HG02610 (cell line): ENCODE data around the gene DAGLA.

ENCODE experiments used
- ATAC-seq: cut with Tn5 transposase; IDR thresholded peaks from one replicate; pipeline ENCODE4 v1.9.1; 2021; ENCODE audit warnings: mild to moderate bottlenecking, moderate library complexity; ENCODE audit not compliant: unreplicated experiment

DAGLA gene

DNA sequence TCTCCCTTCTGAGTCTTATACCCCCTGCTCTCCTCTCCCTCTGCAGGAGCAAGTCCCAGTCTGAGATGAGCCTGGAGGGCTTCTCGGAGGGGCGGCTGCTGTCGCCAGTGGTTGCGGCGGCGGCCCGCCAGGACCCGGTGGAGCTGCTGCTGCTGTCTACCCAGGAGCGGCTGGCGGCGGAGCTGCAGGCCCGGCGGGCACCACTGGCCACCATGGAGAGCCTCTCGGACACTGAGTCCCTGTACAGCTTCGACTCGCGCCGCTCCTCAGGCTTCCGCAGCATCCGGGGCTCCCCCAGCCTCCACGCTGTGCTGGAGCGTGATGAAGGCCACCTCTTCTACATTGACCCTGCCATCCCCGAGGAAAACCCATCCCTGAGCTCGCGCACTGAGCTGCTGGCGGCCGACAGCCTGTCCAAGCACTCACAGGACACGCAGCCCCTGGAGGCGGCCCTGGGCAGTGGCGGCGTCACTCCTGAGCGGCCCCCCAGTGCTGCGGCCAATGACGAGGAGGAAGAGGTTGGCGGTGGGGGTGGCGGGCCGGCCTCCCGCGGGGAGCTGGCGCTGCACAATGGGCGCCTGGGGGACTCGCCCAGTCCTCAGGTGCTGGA lies 63.4 kb downstream of the DAGLA start:
- ATAC-seq = no peak

DNA sequence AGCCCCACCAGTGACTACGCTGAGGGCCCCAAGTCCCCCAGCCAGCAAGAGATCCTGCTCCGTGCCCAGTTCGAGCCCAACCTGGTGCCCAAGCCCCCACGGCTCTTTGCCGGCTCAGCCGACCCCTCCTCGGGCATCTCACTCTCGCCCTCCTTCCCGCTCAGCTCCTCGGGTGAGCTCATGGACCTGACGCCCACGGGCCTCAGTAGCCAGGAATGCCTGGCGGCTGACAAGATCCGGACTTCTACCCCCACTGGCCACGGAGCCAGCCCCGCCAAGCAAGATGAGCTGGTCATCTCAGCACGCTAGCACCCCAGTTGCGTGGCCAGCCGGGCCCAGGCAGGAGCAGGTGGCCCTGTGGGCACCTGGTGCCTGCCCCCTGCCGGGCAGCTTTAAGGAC lies 64.0 kb downstream of the DAGLA start:
- no peak for ATAC-seq

DNA sequence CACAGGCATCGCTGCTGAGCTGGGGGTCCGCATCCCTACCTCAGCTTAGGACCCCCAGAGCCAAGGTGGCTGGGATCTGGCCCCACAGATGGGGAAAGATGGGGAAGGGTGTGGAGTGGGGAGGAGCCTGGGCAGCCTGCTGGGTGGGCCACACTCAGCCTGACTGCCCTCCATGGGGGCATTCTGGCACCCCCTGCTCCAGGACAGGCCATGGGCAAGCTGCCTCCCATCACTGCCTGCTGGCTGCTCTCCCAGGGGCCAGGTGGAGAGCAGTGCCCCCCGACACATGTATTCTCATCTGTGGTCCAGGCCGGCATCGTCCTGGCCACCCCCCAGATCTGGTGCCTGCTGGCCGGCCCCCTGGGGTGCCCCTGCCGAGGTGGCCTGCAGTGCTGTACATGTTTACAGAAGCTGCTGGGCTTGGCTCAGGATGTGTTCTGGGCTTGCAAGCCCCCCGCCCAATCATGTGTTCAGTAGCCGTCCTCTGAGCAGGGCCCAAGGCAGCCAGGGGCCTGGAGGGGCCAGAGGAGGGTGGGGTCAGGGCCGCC lies 64.5 kb downstream of the DAGLA start:
- no peak for ATAC-seq

DNA sequence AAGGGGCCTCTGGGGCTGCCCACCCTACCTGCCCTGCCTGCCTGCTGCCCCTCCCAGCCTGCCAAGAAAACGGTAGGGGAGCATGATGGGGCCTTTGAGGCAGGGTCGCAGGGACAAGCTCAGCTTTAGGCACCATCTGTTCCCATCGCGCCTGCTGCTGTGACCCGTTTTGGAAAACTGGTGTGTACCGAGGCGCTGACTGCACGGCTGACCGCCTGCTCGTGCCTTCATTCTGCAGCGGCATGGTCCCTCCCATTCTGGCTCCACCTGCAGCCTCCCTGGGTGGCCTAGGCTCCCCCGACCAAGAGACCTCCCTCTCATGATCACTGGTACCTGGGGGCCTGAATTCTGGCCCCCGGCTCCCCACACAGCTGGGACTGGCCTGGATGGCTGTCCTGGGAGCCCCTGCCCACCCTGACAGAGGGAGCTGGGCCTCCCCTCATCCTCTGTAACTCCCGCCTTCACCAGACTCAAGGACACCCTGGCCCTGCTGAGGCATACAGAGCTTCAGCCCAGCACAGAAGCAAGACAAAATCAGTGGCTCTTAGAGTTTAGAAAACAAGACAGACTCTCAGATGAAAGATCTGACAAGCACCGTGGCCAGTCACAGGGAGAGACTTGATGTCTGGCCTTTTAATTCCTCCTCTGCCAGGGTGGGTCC lies 65.7 kb downstream of the DAGLA start:
- ATAC-seq = no peak

DNA sequence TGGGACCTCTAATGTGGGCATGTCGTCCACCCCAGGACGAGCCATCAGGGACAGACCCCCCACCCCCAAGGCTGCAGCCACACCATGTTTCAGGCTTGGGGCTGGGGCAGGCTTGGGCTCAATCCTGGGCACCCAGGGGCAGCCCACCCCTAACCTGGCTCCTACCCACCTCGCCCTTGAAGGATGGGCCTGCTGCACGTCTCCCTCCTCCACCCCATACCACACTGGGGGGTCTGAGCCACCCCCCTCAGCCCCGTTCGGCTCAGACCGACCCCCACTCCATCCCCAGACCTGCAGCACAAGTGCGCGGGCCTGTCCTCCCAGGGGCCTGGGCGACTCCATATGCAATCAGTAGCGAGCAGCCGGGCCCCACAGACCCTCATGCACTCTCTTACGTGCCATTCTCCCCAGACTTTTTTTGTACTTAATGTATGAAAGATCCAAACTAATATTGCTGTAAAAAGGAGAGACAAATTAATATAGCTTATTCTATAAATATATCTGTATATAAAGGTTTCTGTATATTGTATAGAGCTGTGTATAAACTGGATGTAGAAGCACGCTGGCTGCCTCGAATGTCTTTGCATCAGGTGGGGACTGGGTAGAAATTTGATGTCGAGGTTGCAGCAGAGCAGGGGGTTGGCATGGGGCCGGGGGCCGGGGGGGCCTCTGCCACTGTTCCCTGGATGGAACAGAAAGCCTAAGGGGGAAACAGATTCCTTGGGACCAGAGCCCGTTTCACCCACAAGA lies 66.4 kb downstream of the DAGLA start:
- no peak for ATAC-seq

DNA sequence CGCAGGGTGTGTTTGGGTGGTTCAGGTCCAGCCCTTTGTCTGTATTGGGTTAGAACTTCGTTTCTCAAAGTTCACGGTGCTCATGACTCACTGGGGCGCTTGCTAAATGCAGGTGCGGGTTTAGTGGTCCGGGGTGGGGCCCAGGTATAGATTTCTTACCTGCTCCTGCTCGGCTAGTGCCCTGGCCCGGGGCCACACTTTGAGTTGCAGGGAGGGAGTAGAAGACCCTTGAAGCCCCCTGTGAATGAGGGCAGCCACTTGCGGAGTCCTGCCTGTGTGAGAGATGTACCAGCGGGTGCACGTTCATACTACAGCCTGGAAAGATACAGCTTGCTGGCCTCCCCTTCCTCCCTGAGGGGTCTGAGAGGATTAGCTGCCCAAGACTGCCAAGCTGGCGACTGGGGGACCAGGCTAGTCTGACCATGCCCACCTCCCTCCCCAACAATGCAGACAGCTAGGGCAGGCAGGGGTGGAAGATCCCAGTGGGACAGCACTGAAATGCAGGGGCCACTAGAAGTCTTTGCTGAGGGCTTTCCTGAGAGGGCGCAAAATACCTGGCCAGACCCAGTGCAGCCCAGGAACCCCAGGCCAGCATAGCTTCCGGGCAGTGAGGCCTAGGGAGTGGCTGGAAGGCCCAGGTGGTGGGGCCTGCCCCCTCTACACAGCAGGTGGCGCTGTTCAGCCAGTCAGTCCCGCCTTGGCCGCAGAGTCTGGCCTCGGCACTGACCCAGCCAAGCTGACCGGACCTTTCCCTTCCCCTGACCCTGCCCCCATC lies 67.2 kb downstream of the DAGLA start:
- ATAC-seq = no peak

DNA sequence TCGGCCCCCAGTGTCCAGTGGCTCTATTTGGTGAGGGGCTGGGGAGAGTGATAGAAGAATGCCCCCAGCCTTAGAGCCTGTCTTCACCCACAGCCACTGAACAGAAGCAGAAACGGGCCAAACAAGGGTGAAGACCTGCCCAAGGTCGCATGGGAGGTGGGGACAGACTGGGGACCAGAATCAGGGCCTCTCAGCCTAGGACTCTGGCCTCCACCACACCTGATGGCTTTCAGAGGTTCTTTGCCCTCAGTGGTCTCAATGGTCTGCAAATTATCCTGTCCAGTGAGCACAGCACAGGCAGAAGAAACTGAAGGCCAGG lies 67.7 kb downstream of the DAGLA start:
- ATAC-seq = no peak

DNA sequence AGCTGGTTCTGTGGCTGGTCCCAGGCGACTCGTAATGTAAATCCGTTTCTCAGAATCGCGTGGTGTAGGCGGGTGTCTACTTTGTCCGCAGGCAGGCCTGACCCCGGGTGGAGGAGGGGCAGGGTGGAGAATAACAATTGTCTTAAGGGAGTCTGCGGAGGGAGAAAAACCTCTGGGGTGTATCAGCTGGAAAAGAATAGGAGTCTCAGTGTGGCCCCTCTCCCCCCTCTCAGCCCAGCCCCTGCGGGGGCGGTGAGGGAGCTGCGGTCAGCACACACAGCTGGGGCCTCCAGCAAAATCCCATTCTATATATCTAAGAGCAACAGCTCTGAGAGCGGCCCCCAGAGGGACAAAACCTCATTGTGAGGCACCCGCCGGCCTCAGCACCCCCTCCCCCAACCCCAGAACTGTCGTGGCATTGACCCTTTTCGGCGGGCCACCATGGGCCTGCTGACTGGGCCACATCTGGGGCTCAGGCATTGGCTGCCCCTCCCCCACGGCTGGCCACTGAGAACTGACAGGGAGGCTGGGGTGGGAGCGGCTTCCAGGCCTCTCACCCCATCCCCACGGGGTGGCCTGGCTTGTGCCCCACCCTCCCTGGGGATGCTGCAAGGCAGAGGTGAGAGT lies 69.5 kb downstream of the DAGLA start:
- no peak for ATAC-seq

DNA sequence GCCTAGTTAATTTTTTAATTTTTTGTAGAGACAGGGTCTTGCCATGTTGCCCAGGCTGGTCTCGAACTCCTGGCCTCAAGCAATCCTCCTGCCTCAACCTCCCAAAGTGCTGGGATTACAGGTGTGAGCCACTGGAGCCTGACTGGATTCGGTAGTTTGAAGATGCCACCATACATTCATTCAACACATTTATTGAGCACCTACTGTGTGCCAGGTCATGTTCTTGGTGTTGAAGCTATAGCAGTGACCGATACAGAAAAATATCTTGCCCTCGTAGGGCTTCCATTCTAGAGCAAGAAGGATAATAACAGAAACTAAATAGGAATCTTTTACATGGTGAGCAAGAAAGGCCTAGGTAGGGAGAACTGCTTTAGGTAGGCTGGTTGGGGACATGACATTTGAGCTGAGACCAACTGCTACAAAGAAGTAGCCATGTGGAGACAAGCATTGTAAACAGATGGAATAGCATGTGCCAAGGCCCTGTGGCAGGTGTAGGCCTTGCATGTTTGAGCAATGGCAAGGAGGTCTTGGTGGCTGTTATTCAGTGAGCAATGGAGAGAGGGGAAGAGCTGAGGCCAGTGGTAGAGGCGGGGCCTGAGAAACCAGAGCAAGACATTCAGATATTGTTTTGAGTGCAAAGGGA lies 70.6 kb downstream of the DAGLA start:
- no peak for ATAC-seq

DNA sequence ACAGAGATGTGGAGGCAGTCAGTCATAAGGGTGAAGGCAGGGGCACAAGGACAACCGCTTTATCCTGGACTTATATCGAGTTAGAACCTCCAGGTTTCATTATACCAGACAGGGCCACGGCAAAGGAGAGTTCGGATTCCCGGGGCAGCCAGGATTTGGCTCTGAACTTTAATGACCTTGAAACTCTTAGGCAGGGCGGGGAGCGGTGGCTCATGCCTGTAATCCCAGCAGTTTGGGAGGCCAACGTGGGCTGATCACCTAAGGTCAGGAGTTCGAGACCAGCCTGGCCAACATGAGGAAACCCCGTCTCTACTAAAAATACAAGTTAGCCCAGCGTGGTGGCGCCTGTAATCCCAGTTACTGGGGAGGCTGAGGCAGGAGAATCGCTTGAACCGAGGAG lies 71.2 kb downstream of the DAGLA start:
- ATAC-seq = no peak

DNA sequence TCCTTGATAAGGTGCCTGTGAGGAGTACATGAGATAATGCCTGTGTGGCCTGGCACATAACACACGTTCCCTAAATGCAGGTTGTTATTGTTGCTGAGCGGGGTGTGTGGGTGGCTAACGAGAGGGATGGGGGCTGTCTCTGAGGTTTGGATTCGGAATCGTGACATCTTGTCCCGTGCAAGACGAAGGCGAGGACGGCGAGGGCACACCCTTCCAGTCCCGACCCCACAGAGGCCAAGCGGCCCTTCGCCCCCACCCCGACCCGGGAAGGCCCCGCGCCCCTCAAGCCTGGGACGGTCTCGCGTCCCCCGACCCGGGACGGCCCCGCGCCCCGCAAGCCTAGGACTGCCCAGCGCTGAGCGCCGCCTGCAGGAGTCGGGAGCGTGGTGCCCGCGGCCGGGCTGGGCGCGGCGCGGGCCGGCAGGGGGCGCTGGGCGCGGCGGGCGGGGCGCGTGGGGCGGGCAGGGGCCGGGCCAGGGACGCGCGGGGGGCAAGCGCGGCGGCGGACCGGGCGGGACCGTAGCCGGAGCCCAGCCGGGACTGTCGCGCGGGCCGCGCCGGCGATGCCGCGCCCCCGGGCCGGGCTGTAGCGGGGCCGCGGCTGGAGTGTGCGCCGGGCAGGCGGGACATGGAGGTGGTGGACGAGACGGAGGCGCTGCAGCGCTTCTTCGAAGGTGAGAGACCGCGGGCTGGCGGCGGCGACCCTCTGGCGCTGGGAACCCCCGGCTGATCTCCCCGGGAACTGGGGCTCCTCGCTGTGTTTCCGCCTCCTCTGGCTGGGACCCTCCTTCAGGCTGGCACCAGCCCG lies 72.1 kb downstream of the DAGLA start, which contains the start of gene MYRF:
MYRF (plus strand) TSS at position 520 of the 808 bp plus-strand sequence; CDS start at position 629, 109 bp downstream.
- ATAC-seq = no peak

DNA sequence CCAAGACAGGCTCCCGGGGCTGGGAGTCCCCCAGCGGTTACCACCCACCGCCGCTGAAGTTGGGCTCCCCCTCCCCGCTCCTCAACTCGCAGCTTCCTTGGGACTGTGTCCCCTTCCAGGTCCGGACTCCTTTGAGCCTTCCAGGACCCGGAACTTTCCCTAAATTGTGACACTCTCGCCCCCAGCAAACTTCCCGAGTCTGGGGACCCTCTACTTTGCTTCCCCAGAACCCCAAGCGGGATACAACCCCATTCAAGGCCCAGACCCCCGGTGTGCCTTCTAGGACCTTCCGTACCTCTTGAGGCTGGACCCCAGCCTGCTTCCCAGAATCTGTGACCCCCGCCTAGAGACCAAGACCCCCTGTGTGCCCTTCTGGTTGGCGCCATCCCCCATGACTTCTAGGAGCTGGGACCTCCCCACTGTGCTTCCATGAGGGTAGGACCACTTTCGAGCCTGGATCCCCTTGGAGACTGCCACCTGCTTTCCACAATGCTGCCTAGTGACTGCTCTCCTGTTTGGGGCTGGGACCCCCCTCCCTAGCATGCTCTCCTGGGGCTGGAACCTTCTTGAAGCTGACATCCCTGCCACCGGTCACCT lies 72.8 kb downstream of the DAGLA start:
- no peak for ATAC-seq

DNA sequence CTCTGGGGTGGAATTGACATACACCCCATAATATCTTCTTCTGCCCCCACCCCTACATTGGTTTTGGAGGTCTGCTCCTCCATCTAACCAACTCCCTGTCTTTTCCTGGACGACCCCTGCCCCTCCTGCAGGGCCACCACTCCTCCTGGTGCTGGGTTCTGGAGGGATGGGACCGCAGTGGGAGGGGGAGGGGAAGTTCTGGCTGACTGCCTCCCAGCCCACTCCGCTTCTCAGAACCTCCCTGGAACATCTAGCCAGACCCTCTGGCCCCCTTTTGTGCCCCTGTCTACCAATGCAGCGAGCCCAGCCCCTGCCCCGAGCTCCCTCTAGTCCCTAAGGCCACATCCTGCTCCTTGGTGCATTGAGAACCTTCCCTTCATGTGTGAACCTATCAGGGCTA lies 73.5 kb downstream of the DAGLA start:
- ATAC-seq = no peak

DNA sequence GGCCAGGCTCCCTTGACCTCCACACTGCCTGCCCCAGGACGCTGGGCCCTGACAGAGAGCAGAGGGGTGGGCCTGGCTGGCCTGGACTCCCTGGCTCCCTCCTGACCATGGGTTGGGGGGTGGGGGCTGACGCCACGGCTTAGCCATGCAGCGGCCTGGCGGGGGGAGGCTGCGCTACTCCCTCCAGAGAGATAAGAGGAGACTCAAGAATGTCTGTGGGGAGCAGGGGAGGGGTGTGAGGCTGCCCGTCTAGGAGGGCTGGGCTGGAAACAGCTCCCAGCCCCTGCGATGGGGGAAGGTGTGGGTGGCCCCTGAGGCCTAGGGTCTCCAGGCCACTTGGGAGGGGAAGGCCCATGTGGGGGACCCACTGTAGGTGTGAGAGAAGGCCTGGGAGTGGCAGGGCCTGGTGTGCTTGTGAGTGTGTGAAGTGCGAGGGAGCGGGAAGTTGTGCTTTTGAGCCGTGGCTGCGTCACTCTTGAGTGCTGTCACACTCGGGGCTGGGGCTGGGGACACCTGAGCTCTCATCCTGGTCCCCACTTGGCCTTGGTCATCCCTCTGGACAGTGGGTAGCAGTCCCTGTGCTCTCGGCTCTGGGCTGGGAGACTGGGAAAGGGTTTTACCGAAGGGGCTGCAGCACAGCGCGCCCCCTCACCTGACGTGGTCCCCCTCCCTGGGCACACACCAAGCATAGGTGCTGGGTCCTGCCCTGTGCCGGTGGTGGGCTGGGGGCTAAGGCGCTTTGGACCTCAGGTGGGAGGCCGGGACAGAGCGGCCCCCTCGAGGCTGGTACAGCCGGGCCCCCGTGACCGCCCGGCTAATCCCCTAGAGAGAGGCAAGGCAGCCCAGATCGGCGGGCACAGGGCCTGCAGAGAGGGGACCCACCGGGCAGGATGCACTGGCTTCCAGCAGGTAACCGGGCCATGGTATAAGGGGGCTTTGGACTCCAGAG lies 74.6 kb downstream of the DAGLA start:
- ATAC-seq = no peak

DNA sequence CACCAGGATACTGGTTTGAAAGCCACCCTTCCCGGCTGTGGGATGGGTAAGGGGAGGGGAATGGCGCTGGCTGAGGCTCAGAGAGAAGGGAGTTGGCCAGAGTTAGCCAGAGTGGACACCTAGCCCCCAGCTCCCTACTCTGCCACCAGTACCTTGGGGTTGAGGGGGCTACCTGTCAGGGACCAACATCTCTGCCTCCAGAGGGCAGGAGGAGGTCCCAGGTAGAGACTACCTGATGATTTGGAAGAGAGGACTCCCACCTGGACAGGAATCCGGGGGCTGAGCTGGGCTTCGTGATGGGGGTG lies 75.9 kb downstream of the DAGLA start:
- ATAC-seq = no peak

DNA sequence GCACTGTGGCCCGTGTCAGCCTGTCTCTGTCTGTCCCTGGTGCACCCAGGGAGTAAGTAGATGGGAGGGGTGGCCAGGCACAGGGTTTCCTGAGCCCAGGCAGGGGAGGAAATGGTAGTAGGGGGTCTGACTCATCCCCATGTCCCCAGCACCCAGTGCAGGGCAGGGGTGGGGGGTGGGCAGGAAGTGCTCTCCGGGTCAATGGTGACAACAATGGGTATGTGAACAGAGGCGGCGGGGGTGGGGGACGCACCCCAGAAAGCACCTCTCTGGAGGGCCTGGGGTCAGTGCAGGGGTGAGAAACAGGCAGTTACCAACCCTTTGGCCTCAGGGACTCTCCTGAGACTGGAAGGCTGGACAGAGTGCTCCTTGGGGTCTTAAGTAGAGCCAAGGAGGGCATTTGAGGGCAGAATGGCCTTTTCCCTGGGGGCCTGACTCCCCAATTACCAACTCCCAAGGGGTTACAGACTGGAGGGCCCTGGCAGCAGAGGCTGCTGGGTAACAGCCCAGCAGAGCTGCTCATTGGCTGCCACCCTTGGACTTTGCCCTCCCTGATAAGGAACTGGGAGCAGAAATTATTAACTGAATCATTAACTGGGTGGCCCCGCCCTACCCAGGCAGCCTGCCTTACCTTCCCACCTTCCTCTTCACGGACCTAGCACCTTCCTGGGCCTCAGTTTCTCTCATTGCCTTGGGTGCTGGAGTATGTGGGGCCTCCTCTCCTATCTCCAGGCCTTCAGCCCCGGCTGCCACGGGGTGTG lies 76.4 kb downstream of the DAGLA start:
- no peak for ATAC-seq

DNA sequence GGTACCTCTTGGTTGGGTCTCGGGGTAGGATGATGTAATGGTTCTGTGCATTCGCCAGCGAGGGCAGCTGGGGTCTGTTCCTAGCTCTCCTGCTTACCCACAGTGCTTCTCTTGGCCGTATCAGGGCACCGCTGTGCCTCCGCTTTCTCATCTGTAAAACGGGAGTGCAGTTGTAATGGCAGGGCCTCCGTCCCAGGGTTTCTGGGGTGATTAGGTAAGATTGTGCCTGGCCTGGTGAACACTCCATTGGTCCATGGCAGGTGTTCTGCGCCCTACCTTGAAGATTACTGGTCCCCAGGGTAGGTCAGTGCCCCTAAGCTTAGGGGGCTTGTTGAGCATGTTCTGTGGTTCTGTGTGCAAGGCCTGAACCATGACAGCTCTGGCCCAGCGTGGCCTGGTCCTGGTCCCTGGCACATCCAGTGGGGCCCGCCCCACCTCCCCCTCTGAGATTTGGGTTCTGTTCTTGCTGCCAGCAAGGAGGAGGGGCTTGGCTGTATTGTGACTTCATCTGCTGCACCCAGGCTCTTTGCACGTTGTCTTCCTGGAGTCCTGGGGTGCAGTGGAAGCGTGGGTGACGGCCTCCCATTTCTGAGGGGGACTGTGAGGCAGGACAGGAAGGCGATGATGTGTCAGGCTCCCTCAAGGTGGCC lies 77.1 kb downstream of the DAGLA start:
- no peak for ATAC-seq
